Skeletal muscle satellite cell (primary cell): ENCODE data around the gene GNAO1.
A peak's percentile ranks its signal among the peaks of the same experiment; 100 is the strongest.

Experiments used
- H3K27me3 ChIP-seq: 2 replicates; pipeline ENCODE4 v1.7.0; 2013; ENCODE audit warnings: low read length; ENCODE audit not compliant: control insufficient read depth, insufficient read depth
- H3K36me3 ChIP-seq: 2 replicates; pipeline ENCODE4 v1.7.0; 2013; ENCODE audit warnings: mild to moderate bottlenecking, control low read depth, low read length; ENCODE audit not compliant: insufficient read depth
- H3K4me1 ChIP-seq: 2 replicates; pipeline ENCODE4 v1.7.0; 2013; ENCODE audit warnings: low read length; ENCODE audit not compliant: control insufficient read depth, insufficient read depth
- H3K4me2 ChIP-seq: 2 replicates; pipeline ENCODE4 v1.7.0; 2013; ENCODE audit warnings: mild to moderate bottlenecking, low read length
- H3K4me3 ChIP-seq: 2 replicates; pipeline ENCODE4 v1.7.0; 2013; ENCODE audit warnings: low read length
- H3K9ac ChIP-seq: 2 replicates; pipeline ENCODE4 v1.7.0; 2013; ENCODE audit warnings: mild to moderate bottlenecking, low read depth, low read length, moderate library complexity
- H3K9me3 ChIP-seq: replicated peaks from 2 replicates; pipeline ENCODE4 v1.7.0; 2013; ENCODE audit warnings: mild to moderate bottlenecking, control low read depth, low read length

GNAO1 gene

GRCh38 chr16:56357241-56357764 lies 166.0 kb downstream of the GNAO1 start:
- H3K4me3 ChIP-seq: peak overlapping the region; percentile 61
- peak overlapping the region; percentile 82 for H3K4me2 ChIP-seq
- no peaks in the 10 kb centered on the region for H3K9me3 ChIP-seq
- H3K4me1 ChIP-seq: peaks cover 20% of the 10 kb centered on the region
- H3K27me3 ChIP-seq: no peaks in the 10 kb centered on the region
- H3K9ac ChIP-seq: peak overlapping the region; percentile 88
- peaks cover 5% of the 10 kb centered on the region for H3K36me3 ChIP-seq

- peaks cover 20% of the 10 kb centered on the region for H3K4me1 ChIP-seq
- H3K4me3 ChIP-seq: peak overlapping the region; percentile 61
- H3K9ac ChIP-seq: peak overlapping the region; percentile 88
- no peaks in the 10 kb centered on the region for H3K9me3 ChIP-seq
- H3K27me3 ChIP-seq: no peaks in the 10 kb centered on the region
- peaks cover 11% of the 10 kb centered on the region for H3K36me3 ChIP-seq
- peak overlapping the region; percentile 82 for H3K4me2 ChIP-seq
Observed at GRCh38 chr16:56357765-56358322, 166.6 kb downstream of the GNAO1 start.

- H3K4me1 ChIP-seq: peaks cover 20% of the 10 kb centered on the region
- no peak overlapping the region for H3K4me2 ChIP-seq
- no peaks in the 10 kb centered on the region for H3K9me3 ChIP-seq
- no peak overlapping the region for H3K4me3 ChIP-seq
- no peaks in the 10 kb centered on the region for H3K27me3 ChIP-seq
- no peak overlapping the region for H3K9ac ChIP-seq
- peaks cover 34% of the 10 kb centered on the region for H3K36me3 ChIP-seq
Observed at GRCh38 chr16:56360117-56361008, 169.1 kb downstream of the GNAO1 start.

GRCh38 chr16:56362057-56362655 lies 170.9 kb downstream of the GNAO1 start:
- H3K36me3 ChIP-seq: peaks cover 40% of the 10 kb centered on the region
- no peak overlapping the region for H3K4me3 ChIP-seq
- H3K27me3 ChIP-seq: no peaks in the 10 kb centered on the region
- H3K4me2 ChIP-seq: no peak overlapping the region
- no peaks in the 10 kb centered on the region for H3K9me3 ChIP-seq
- H3K9ac ChIP-seq: no peak overlapping the region
- H3K4me1 ChIP-seq: peaks cover 10% of the 10 kb centered on the region

GRCh38 chr16:56362706-56363105 lies 171.4 kb downstream of the GNAO1 start:
- Histone ChIP-seq H3K9me3 (no peaks in the 10 kb centered on the region), H3K27me3 (no peaks in the 10 kb centered on the region), H3K36me3 (peaks cover 45% of the 10 kb centered on the region), H3K4me2 (no peak overlapping the region), H3K4me3 (no peak overlapping the region), H3K9ac (no peak overlapping the region), H3K4me1 (peaks cover 5% of the 10 kb centered on the region)

- H3K4me2 ChIP-seq: no peak overlapping the region
- H3K9me3 ChIP-seq: no peaks in the 10 kb centered on the region
- H3K4me3 ChIP-seq: no peak overlapping the region
- no peaks in the 10 kb centered on the region for H3K27me3 ChIP-seq
- H3K4me1 ChIP-seq: no peaks in the 10 kb centered on the region
- peaks cover 50% of the 10 kb centered on the region for H3K36me3 ChIP-seq
- H3K9ac ChIP-seq: no peak overlapping the region
Observed at GRCh38 chr16:56363181-56363716, 172.0 kb downstream of the GNAO1 start.

- peaks cover 57% of the 10 kb centered on the region for H3K36me3 ChIP-seq
Observed at GRCh38 chr16:56363781-56364565, 172.7 kb downstream of the GNAO1 start.

GRCh38 chr16:56364865-56365264 lies 173.6 kb downstream of the GNAO1 start:
- H3K36me3 ChIP-seq: peaks cover 60% of the 10 kb centered on the region
- H3K9me3 ChIP-seq: no peaks in the 10 kb centered on the region
- H3K4me2 ChIP-seq: no peak overlapping the region
- no peak overlapping the region for H3K9ac ChIP-seq
- no peak overlapping the region for H3K4me3 ChIP-seq
- H3K4me1 ChIP-seq: no peaks in the 10 kb centered on the region
- H3K27me3 ChIP-seq: no peaks in the 10 kb centered on the region

More at GRCh38 chr16:56363781-56364565, 172.7 kb downstream of the GNAO1 start:
- H3K4me1 ChIP-seq: no peaks in the 10 kb centered on the region
- no peak overlapping the region for H3K9ac ChIP-seq
- no peaks in the 10 kb centered on the region for H3K27me3 ChIP-seq
- H3K4me2 ChIP-seq: no peak overlapping the region
- H3K4me3 ChIP-seq: no peak overlapping the region
- H3K9me3 ChIP-seq: no peaks in the 10 kb centered on the region

GRCh38 chr16:56365552-56365951 lies 174.3 kb downstream of the GNAO1 start:
- Histone ChIP-seq H3K9me3 (no peaks in the 10 kb centered on the region), H3K4me2 (no peak overlapping the region), H3K4me1 (peaks cover 3% of the 10 kb centered on the region), H3K9ac (no peak overlapping the region), H3K4me3 (no peak overlapping the region), H3K27me3 (no peaks in the 10 kb centered on the region), H3K36me3 (peaks cover 60% of the 10 kb centered on the region)

GRCh38 chr16:56366945-56367344 lies 175.7 kb downstream of the GNAO1 start:
- no peaks in the 10 kb centered on the region for H3K9me3 ChIP-seq
- no peaks in the 10 kb centered on the region for H3K27me3 ChIP-seq
- H3K36me3 ChIP-seq: peaks cover 58% of the 10 kb centered on the region
- H3K4me1 ChIP-seq: peaks cover 12% of the 10 kb centered on the region
- H3K4me3 ChIP-seq: no peak overlapping the region
- H3K4me2 ChIP-seq: no peak overlapping the region
- no peak overlapping the region for H3K9ac ChIP-seq

GRCh38 chr16:56367764-56368163 lies 176.5 kb downstream of the GNAO1 start:
- H3K4me1 ChIP-seq: peaks cover 12% of the 10 kb centered on the region
- no peak overlapping the region for H3K4me3 ChIP-seq
- H3K9ac ChIP-seq: no peak overlapping the region
- no peaks in the 10 kb centered on the region for H3K9me3 ChIP-seq
- peaks cover 50% of the 10 kb centered on the region for H3K36me3 ChIP-seq
- no peaks in the 10 kb centered on the region for H3K27me3 ChIP-seq
- H3K4me2 ChIP-seq: no peak overlapping the region
